WTC11 (cell line): ENCODE data around the gene GARS1. TPM values are rescaled to one million over a fixed set of nuclear protein-coding genes. Genes with fewer than 3 reads are reported as not detected.

Source experiments
- ATAC-seq: fragments of 200-7000 bp; cut with Tn5 transposase; 2 replicates; pipeline ENCODE4 v1.10.0; 2021; ENCODE audit warnings: mild to moderate bottlenecking, moderate library complexity
- CTCF ChIA-PET: fragments of 300-600 bp; sonication (Branson Sonifier 250); formaldehyde crosslinking; loops from one replicate; lab custom pipeline; 2021; ENCODE audit warnings: antibody characterized with exemption; lab: Charles Lee
- POLR2A ChIA-PET: fragments of 350-600 bp; sonication (Branson Sonifier 250); formaldehyde crosslinking; loops from one replicate; lab custom pipeline; 2021; ENCODE audit warnings: antibody characterized with exemption; lab: Charles Lee
- DNase-seq: peaks from one replicate; pipeline ENCODE4 v3.0.0; 2021; ENCODE audit warnings: low spot score
- H3K27ac Mint-ChIP-seq: 2 replicates; pipeline ENCODE4 v1.8.0; 2021; ENCODE audit warnings: mixed read lengths
- H3K27me3 Mint-ChIP-seq: 2 replicates; pipeline ENCODE4 v1.8.0; 2021; ENCODE audit warnings: low read depth, mild to moderate bottlenecking, moderate library complexity, mixed read lengths
- H3K36me3 Mint-ChIP-seq: 2 replicates; pipeline ENCODE4 v1.8.0; 2021; ENCODE audit warnings: mixed read lengths
- H3K4me1 Mint-ChIP-seq: 2 replicates; pipeline ENCODE4 v1.8.0; 2022; ENCODE audit warnings: mixed read lengths
- H3K4me3 Mint-ChIP-seq: 2 replicates; pipeline ENCODE4 v1.8.0; 2021; ENCODE audit warnings: mild to moderate bottlenecking, moderate library complexity, mixed read lengths
- H3K9me3 Mint-ChIP-seq: 2 replicates; pipeline ENCODE4 v1.8.0; 2021; ENCODE audit warnings: mixed read lengths
- CTCF ChIP-seq: fragments of 200-600 bp; IDR thresholded peaks from 2 replicates; pipeline ENCODE4 v1.8.0; 2022; ENCODE audit warnings: antibody characterized with exemption
- E2F1 ChIP-seq: sonication (generic); formaldehyde crosslinking; IDR thresholded peaks from 2 replicates; pipeline ENCODE4 v1.8.0; 2022; ENCODE audit warnings: mild to moderate bottlenecking, missing genetic modification reagents
- GTF2I ChIP-seq: fragments of 250-450 bp; sonication (Bioruptor Pico); conservative IDR thresholded peaks from 2 replicates; pipeline ENCODE4 v1.4.0; 2021; ENCODE audit warnings: mild to moderate bottlenecking
- HMGXB4 ChIP-seq: sonication (generic); formaldehyde crosslinking; IDR thresholded peaks from 2 replicates; pipeline ENCODE4 v1.8.1; 2023; ENCODE audit warnings: mild to moderate bottlenecking, moderate library complexity, missing genetic modification reagents
- NR2C2 ChIP-seq: sonication (generic); formaldehyde crosslinking; IDR thresholded peaks from 2 replicates; pipeline ENCODE4 v1.8.0; 2022; ENCODE audit warnings: mild to moderate bottlenecking, missing genetic modification reagents
- OVOL2 ChIP-seq: fragments of 250-450 bp; sonication (Bioruptor Pico); IDR thresholded peaks from 2 replicates; pipeline ENCODE4 v1.9.0; 2021; ENCODE audit warnings: mild to moderate bottlenecking, borderline replicate concordance
- PRDM15 ChIP-seq: sonication (generic); formaldehyde crosslinking; IDR thresholded peaks from 2 replicates; pipeline ENCODE4 v1.8.0; 2022; ENCODE audit warnings: missing genetic modification reagents
- PREB ChIP-seq: sonication (generic); formaldehyde crosslinking; IDR thresholded peaks from 2 replicates; pipeline ENCODE4 v1.8.1; 2022; ENCODE audit warnings: mild to moderate bottlenecking, missing genetic modification reagents, moderate library complexity, borderline replicate concordance
- RELA ChIP-seq: sonication (generic); formaldehyde crosslinking; IDR thresholded peaks from 2 replicates; pipeline ENCODE4 v1.8.1; 2022; ENCODE audit warnings: missing genetic modification reagents, mild to moderate bottlenecking, borderline replicate concordance
- RORB ChIP-seq: fragments of 250-450 bp; sonication (Bioruptor Pico); IDR thresholded peaks from 2 replicates; pipeline ENCODE4 v1.9.0; 2021; ENCODE audit warnings: mild to moderate bottlenecking
- STAT6 ChIP-seq: sonication (generic); formaldehyde crosslinking; conservative IDR thresholded peaks from 2 replicates; pipeline ENCODE4 v1.8.1; 2023; ENCODE audit warnings: mild to moderate bottlenecking, low read depth, missing genetic modification reagents, moderate library complexity
- TEAD1 ChIP-seq: sonication (generic); formaldehyde crosslinking; IDR thresholded peaks from 2 replicates; pipeline ENCODE4 v1.8.0; 2022; ENCODE audit warnings: mild to moderate bottlenecking, missing genetic modification reagents
- TEAD4 ChIP-seq: sonication (generic); formaldehyde crosslinking; IDR thresholded peaks from 2 replicates; pipeline ENCODE4 v1.8.0; 2022; ENCODE audit warnings: mild to moderate bottlenecking, missing genetic modification reagents
- TP53 ChIP-seq: sonication (generic); formaldehyde crosslinking; IDR thresholded peaks from 2 replicates; pipeline ENCODE4 v1.8.1; 2023; ENCODE audit warnings: mild to moderate bottlenecking, missing genetic modification reagents
- ZBTB43 ChIP-seq: sonication (generic); formaldehyde crosslinking; IDR thresholded peaks from 2 replicates; pipeline ENCODE4 v1.8.1; 2023; ENCODE audit warnings: mild to moderate bottlenecking, missing genetic modification reagents
- ZNF423 ChIP-seq: fragments of 250-450 bp; sonication (Bioruptor Pico); IDR thresholded peaks from 2 replicates; pipeline ENCODE4 v2.1.2; 2022; ENCODE audit warnings: mild to moderate bottlenecking, moderate library complexity
- ZNF425 ChIP-seq: fragments of 250-450 bp; sonication (Bioruptor Pico); conservative IDR thresholded peaks from 2 replicates; pipeline ENCODE4 v1.9.0; 2021; ENCODE audit warnings: mild to moderate bottlenecking
- total RNA-seq: library from RNA; stranded (reverse); gene quantifications from 3 replicates; pipeline ENCODE4 v1.2.3, GENCODE V29; 2021

The GARS1 gene
- total RNA-seq, 1 experiment from 2014 or later, result 236 TPM

GRCh38 chr7:30589111-30589510 lies 5.6 kb upstream of the GARS1 start:
- H3K4me1 Mint-ChIP-seq, result peaks cover 19% of the 10 kb centered on the region
- CTCF ChIA-PET, result no interaction called here
- H3K9me3 Mint-ChIP-seq, result peaks cover 16% of the 10 kb centered on the region
- ATAC-seq (no peak), DNase-seq (no peak)
- no peak overlapping the region for H3K4me3 Mint-ChIP-seq
- H3K36me3 Mint-ChIP-seq, result peaks cover 18% of the 10 kb centered on the region
- POLR2A ChIA-PET, result no interaction called here
- peaks cover 28% of the 10 kb centered on the region for H3K27me3 Mint-ChIP-seq
- H3K27ac Mint-ChIP-seq, result no peak overlapping the region
- TF ChIP-seq ZBTB43 (no peak), PRDM15 (CRISPR knock-in tag) (no peak), OVOL2 (no peak), ZNF423 (CRISPR knock-in tag) (no peak), CTCF (no peak), NR2C2 (CRISPR knock-in tag) (no peak), GTF2I (no peak), TEAD4 (CRISPR knock-in tag) (no peak), RORB (CRISPR knock-in tag) (no peak), ZNF425 (CRISPR knock-in tag) (no peak), TEAD1 (CRISPR knock-in tag) (no peak), TP53 (CRISPR knock-in tag) (no peak), STAT6 (no peak), HMGXB4 (CRISPR knock-in tag) (no peak), RELA (CRISPR knock-in tag) (no peak), PREB (CRISPR knock-in tag) (no peak), E2F1 (no peak)
